GM18951 (cell line): ENCODE measurements around the gene CERS4.
A peak's percentile ranks its signal among the peaks of the same experiment; 100 is the strongest.

ENCODE experiments used
- POLR2A ChIP-seq: IDR thresholded peaks from 4 replicates; pipeline ENCODE4 v1.6.1; 2011; ENCODE audit warnings: mild to moderate bottlenecking; ENCODE audit not compliant: insufficient read length, insufficient read depth; ENCODE audit errors: extremely low read depth
- in situ Hi-C: fragments of 300-500 bp; cut with MboI; formaldehyde crosslinking; loops from one replicate; pipeline ENCODE4 v1.12.0; 2022; ENCODE audit warnings: low sequenced_read_pairs, mixed read lengths, inconsistent platforms; ENCODE audit not compliant: unreplicated experiment

CERS4 gene

GRCh38 chr19:8306235-8307054 lies 97.3 kb downstream of the CERS4 start:
- in situ Hi-C loops: no loop called here
- TF ChIP-seq POLR2A: no peak

- TF ChIP-seq POLR2A: no peak
- in situ Hi-C loops: no loop called here
Measured at GRCh38 chr19:8307400-8307964, 98.3 kb downstream of the CERS4 start.

- peak; percentile 87 for TF ChIP-seq POLR2A
- in situ Hi-C loops: no loop called here
Measured at GRCh38 chr19:8307965-8308866, 99.0 kb downstream of the CERS4 start, which contains the start of gene CD320. TSS of gene CD320 (minus strand) at chr19:8308358. CDS start at chr19:8308290, 68 bp downstream.

GRCh38 chr19:8308891-8309291 lies 99.7 kb downstream of the CERS4 start:
- TF ChIP-seq POLR2A: no peak
- in situ Hi-C loops: no loop called here

- in situ Hi-C loops: no loop called here
- no peak for TF ChIP-seq POLR2A
Measured at GRCh38 chr19:8310342-8311055, 101.3 kb downstream of the CERS4 start.

GRCh38 chr19:8311461-8312260 lies 102.5 kb downstream of the CERS4 start:
- no peak for TF ChIP-seq POLR2A
- in situ Hi-C loops: no loop called here
